Coronary artery (tissue), 2 donors: Measurements from ENCODE around the gene CYP2C18.
"Not testable (repeated sequence)": the region's sequence is repeated elsewhere in the genome, so short reads cannot be mapped to it uniquely, and the experiment has no call there.

Experiments
- DNase-seq: peaks from one replicate; pipeline ENCODE4 v3.0.0-alpha.2; 2017; ENCODE audit warnings: low spot score
- H3K27ac ChIP-seq, 2 donors: fragments of 200-600 bp; sonication (generic); one replicate each; pipeline ENCODE4 v1.5.1; 2016 to 2019
- H3K4me3 ChIP-seq: fragments of 200-600 bp; sonication (generic); 2 replicates; pipeline ENCODE4 v1.5.1; 2016; ENCODE audit warnings: mild to moderate bottlenecking, moderate library complexity
- CTCF ChIP-seq: fragments of 200-600 bp; sonication (generic); IDR thresholded peaks from one replicate; pipeline ENCODE4 v1.5.1; 2019; ENCODE audit warnings: antibody characterized with exemption

Gene CYP2C18

DNA sequence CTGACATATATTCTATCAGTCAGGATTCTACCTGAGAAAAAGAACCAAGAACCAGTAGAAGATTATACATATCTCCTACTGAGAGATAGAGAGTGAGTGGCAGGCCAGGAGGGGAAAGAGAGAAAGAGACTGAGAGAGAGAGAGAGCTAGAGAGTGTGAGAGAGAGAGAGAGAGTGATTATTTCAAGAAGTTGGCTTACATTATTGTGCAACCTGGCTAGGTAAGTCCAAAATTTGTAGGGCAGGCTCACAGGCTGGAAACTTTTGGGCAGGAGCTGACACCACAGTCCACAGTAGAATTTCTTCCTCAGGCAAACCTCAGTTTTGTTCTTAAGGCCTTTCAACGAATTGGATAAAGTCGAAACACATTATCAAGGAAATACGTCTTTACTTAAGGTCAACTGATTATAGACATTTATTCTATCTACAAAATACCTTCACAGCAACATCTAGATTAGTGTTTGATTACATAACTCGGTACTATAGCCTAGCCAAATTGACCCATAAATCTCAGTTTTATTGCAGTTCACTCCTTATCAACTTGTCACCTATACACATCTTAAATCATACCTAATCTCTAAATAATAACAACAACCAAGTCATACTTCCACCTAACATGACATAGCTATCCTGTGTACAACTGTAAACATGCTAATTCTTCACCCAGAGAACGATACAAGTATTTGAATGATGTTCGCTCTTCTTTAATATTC, 17.0 kb upstream of the CYP2C18 start:
- no peak for DNase-seq
- H3K27ac ChIP-seq, result no peak overlapping the region
- TF ChIP-seq CTCF, result no peak

GRCh38 chr10:94673614-94674321, 9.8 kb upstream of the CYP2C18 start:
- Histone ChIP-seq H3K4me3 (no peak overlapping the region), H3K27ac (no peak overlapping the region)
- no peak for TF ChIP-seq CTCF
- DNase-seq, result no peak

More for the DNA sequence above, 17.0 kb upstream of the CYP2C18 start:
- H3K4me3 ChIP-seq, result no peak overlapping the region

- Histone ChIP-seq H3K27ac (no peak overlapping the region), H3K4me3 (no peak overlapping the region)
- TF ChIP-seq CTCF, result no peak
- no peak for DNase-seq
These were observed 7.0 kb upstream of the CYP2C18 start for GRCh38 chr10:94676496-94676895.

GRCh38 chr10:94677691-94678090, 5.8 kb upstream of the CYP2C18 start:
- TF ChIP-seq CTCF, result no peak
- Histone ChIP-seq H3K27ac (no peak overlapping the region), H3K4me3 (no peak overlapping the region)
- no peak for DNase-seq

DNA sequence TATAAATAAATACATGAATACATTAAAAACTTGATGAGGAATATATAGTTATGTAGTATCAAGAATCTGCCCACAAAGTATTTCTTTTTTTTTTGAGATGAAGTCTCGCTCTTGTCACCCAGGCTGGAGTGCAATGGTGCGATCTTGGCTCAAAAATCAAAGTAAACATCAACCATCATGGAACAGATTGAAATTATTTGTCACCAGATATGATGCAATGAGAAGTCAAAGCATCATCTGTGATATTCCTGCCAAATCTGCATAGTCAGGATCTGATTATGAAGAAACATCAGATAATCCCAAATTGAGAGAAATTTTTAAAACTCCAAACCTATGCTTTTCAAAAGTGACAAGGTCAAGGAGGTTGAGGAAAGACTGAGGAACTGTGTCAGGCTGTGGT, 5.1 kb upstream of the CYP2C18 start:
- TF ChIP-seq CTCF, result no peak

GRCh38 chr10:94680544-94680943, 3.0 kb upstream of the CYP2C18 start:
- H3K4me3 ChIP-seq, result no peak overlapping the region
- no peak for DNase-seq
- H3K27ac ChIP-seq, result no peak overlapping the region
- TF ChIP-seq CTCF, result no peak

More for the DNA sequence above, 5.1 kb upstream of the CYP2C18 start:
- no peak overlapping the region for H3K27ac ChIP-seq
- no peak for DNase-seq
- H3K4me3 ChIP-seq, result no peak overlapping the region

DNA sequence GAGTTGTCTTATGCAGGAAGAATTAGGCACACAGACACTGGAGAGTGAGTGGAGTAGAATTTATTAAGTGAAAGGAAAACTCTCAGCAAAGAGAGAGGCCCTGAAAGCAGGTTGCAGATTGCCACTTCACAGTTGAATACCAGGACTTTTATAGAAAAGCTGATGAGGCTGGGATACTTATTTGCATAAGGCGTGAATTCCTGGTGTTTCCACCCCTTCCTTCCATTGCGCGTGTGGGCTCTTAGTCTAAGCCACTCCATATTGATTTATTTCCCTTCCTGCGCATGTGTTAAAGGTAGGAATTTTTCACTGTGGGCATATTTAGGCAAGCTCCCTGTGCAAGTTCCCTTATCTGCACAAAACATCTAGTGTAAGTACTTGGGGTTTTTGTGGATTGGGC, 893 bp upstream of the CYP2C18 start:
- not testable (repeated sequence) for DNase-seq, H3K27ac ChIP-seq, H3K4me3 ChIP-seq
